ENCODE measurements around the gene WNK2.

GRCh38 chr9:93138171-93138764 lies 45.7 kb upstream of the WNK2 start:
- TF ChIP-seq CTCF (IDR thresholded peaks at IDR 0.05) = no peak
- no peak for TF ChIP-seq EZH2 (IDR thresholded peaks at IDR 0.05)
- no peak for TF ChIP-seq EZH2phosphoT487 (IDR thresholded peaks at IDR 0.05)

All from neural progenitor cell (in vitro differentiated cells).